Tibial artery (tissue), 4 donors: ENCODE results near the gene ACVR1B.
A peak's percentile ranks its signal among the peaks of the same experiment; 100 is the strongest.

ENCODE experiments used
- DNase-seq, 2 donors: peaks; one replicate each; pipeline ENCODE4 v3.0.0-alpha.2; 2019
- H3K27ac ChIP-seq, 2 donors: fragments of 200-600 bp; sonication (generic) in 1 of 2; 1 replicate in 1 of 2; 2 replicates in 1 of 2; pipeline ENCODE4 v1.5.1; 2018 to 2019; ENCODE audit warnings: mild to moderate bottlenecking in 1 of 2
- H3K27me3 ChIP-seq, 2 donors: fragments of 200-600 bp; sonication (generic) in 1 of 2; one replicate each; pipeline versions ENCODE4 v1.5.1 to v1.6.0; 2016 to 2019
- H3K36me3 ChIP-seq, 3 donors: fragments of 200-600 bp; sonication (generic) in 2 of 3; one replicate each; pipeline ENCODE4 v1.5.1; 2016 to 2019; ENCODE audit warnings: mild to moderate bottlenecking in 2 of 3
- H3K4me1 ChIP-seq, 4 donors: fragments of 200-600 bp; sonication (generic) in 2 of 4; 1 replicate in 3 of 4; 2 replicates in 1 of 4; pipeline ENCODE4 v1.5.1; 2016 to 2019
- H3K4me3 ChIP-seq, 2 donors: fragments of 200-600 bp; sonication (generic) in 1 of 2; 1 replicate in 1 of 2; 2 replicates in 1 of 2; pipeline ENCODE4 v1.5.1; 2018 to 2019; ENCODE audit warnings: mild to moderate bottlenecking in 2 of 2
- H3K9me3 ChIP-seq, 3 donors: fragments of 200-600 bp; sonication (generic) in 1 of 3; one replicate each; pipeline ENCODE4 v1.5.1; 2016 to 2019
- CTCF ChIP-seq, 2 experiments: fragments of 200-600 bp in 1 of 2; fragments of 450-650 bp in 1 of 2; IDR thresholded peaks; one replicate each; pipeline ENCODE4 v1.5.1; 2017 to 2019; ENCODE audit warnings: antibody characterized with exemption in 2 of 2, mild to moderate bottlenecking in 1 of 2, moderate library complexity in 1 of 2
- intact Hi-C: fragments of 100-400 bp; cut with DNase I; formaldehyde crosslinking; loops from one replicate; pipeline ENCODE4 v1.15.0; 2023; ENCODE audit warnings: low total_unique reads

Gene ACVR1B

GRCh38 chr12:51969643-51970042 lies 18.1 kb downstream of the ACVR1B start:
- no peak overlapping the region for H3K27ac ChIP-seq
- peaks cover 0 to 43% (median 29%) of the 10 kb centered on the region in 4 donors for H3K4me1 ChIP-seq

GRCh38 chr12:51970904-51971646 lies 19.6 kb downstream of the ACVR1B start:
- Histone ChIP-seq H3K27ac (no peak overlapping the region), H3K4me3 (no peak overlapping the region), H3K27me3 (no peaks in the 10 kb centered on the region), H3K36me3 (peaks cover 9% of the 10 kb centered on the region in 3 donors), H3K4me1 (peaks cover 0 to 46% (median 32%) of the 10 kb centered on the region in 4 donors), H3K9me3 (no peaks in the 10 kb centered on the region)
- DNase-seq: no peak
- intact Hi-C loops: no loop called here
- no peak for TF ChIP-seq CTCF (IDR thresholded peaks at IDR 0.05)

More at GRCh38 chr12:51969643-51970042, 18.1 kb downstream of the ACVR1B start:
- Histone ChIP-seq H3K27me3 (no peaks in the 10 kb centered on the region), H3K9me3 (no peaks in the 10 kb centered on the region), H3K4me3 (no peak overlapping the region), H3K36me3 (no peaks in the 10 kb centered on the region)
- no peak for TF ChIP-seq CTCF (IDR thresholded peaks at IDR 0.05)
- intact Hi-C loops: no loop called here
- no peak for DNase-seq

DNA sequence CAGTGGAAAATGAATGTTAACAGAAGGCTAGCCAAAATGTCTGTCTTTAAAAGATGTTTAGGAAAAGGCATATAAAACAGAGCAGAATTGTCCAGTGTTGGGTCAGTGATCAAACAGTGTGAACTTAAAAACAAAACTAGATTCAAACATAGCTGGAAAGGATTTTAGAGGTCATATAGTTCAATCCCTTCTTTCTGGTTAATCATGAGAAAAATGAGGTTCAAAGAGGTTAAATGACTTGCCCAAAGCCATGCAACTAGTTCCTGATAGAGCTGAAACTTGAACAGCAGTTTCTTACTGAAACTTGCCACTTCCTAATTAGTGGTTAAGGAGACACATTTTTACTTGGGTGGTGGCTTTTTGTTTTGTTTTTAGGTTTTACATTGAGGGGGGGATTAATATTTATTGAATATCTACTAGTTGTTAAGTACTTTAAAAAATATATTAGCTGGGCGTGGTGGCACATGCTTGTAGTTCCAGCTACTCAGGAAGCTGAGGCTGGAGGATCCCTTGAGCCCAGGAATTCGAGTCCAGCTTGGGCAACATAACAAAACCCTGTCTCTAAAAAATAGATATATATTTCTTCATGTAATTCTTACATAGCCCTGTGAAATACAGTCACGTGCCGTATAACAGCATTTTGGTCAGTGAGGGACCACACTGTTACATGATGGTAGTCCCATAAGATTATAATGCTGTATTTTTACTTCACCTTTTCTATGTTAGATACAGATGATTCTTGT lies 20.4 kb downstream of the ACVR1B start:
- Histone ChIP-seq H3K4me1 (peaks cover 0 to 46% (median 32%) of the 10 kb centered on the region in 4 donors), H3K27me3 (no peaks in the 10 kb centered on the region), H3K9me3 (no peaks in the 10 kb centered on the region), H3K27ac (no peak overlapping the region), H3K4me3 (no peak overlapping the region), H3K36me3 (peaks cover 17% of the 10 kb centered on the region in 3 donors)
- TF ChIP-seq CTCF (IDR thresholded peaks at IDR 0.05): no peak
- no peak for DNase-seq
- intact Hi-C loops: no loop called here

- H3K4me1 ChIP-seq: peaks cover 0 to 46% (median 32%) of the 10 kb centered on the region in 4 donors
- H3K4me3 ChIP-seq: no peak overlapping the region
- intact Hi-C loops: no loop called here
- peak overlapping the region in 1 of 2 donors; percentile 20 for H3K27ac ChIP-seq
- no peaks in the 10 kb centered on the region for H3K27me3 ChIP-seq
- peaks cover 22 to 23% (median 23%) of the 10 kb centered on the region in 3 donors for H3K36me3 ChIP-seq
- DNase-seq: no peak
- no peak for TF ChIP-seq CTCF (IDR thresholded peaks at IDR 0.05)
- no peaks in the 10 kb centered on the region for H3K9me3 ChIP-seq
Observed at GRCh38 chr12:51972422-51972812, 20.9 kb downstream of the ACVR1B start.

DNA sequence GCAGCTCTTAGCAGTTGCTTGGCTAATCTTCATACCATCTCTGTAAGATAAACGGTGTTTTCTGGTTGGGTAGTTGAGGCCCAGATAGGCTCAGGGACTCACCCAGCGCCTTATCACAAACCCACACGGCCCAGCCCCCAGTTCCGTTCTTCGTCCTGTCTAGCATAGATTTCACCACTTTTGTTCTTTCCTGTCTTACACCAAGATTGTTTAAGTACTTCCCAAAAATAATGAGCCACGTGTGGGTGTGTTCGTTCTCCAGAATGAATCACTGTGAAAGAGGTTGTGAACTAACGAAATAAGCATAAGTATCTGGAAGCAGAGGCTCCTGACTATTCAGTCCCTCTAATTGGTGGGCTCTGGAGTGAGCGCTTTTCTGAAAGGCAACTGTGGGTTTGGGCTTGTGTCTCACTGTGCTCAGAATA lies 21.4 kb downstream of the ACVR1B start:
- intact Hi-C loops: no loop called here
- no peak for TF ChIP-seq CTCF (IDR thresholded peaks at IDR 0.05)
- H3K27me3 ChIP-seq: no peaks in the 10 kb centered on the region
- DNase-seq: peak; percentile 72 to 73
- no peak overlapping the region for H3K4me3 ChIP-seq
- H3K27ac ChIP-seq: peak overlapping the region in 1 of 2 donors; percentile 20
- peaks cover 0 to 46% (median 32%) of the 10 kb centered on the region in 4 donors for H3K4me1 ChIP-seq
- no peaks in the 10 kb centered on the region for H3K9me3 ChIP-seq
- peaks cover 24 to 27% (median 27%) of the 10 kb centered on the region in 3 donors for H3K36me3 ChIP-seq
